Natural killer cell treated with Interleukin-12 subunit alpha and Interleukin-12 subunit beta and Interleukin-15 and Interleukin-18, amount 100 ng/mL, for 72 hours (primary cell): Measurements from ENCODE around the gene TSPAN33. TPM values are rescaled to one million over a fixed set of nuclear protein-coding genes. Genes with fewer than 3 reads are reported as not detected.
"Not testable (repeated sequence)": the region's sequence is repeated elsewhere in the genome, so short reads cannot be mapped to it uniquely, and the experiment has no call there.

Experiments
- ATAC-seq, 2 donors: fragments of 150-1000 bp; cut with Tn5 transposase in 1 of 2; sonication (Bioruptor Pico), chemical (Tn5 transposase) in 1 of 2; 2 replicates each; pipeline ENCODE4 v1.10.0; 2021
- DNase-seq: peaks from one replicate; pipeline ENCODE4 v3.0.0; 2022; ENCODE audit warnings: low spot score
- H3K27ac Mint-ChIP-seq, 2 donors: 1 replicate in 1 of 2; 2 replicates in 1 of 2; pipeline ENCODE4 v1.8.0; 2022; ENCODE audit warnings: mixed read lengths in 2 of 2, mild to moderate bottlenecking in 1 of 2, moderate library complexity in 1 of 2
- H3K27me3 Mint-ChIP-seq, 2 donors: 1 replicate in 1 of 2; 2 replicates in 1 of 2; pipeline ENCODE4 v1.8.0; 2022; ENCODE audit warnings: mixed read lengths in 2 of 2
- H3K36me3 Mint-ChIP-seq: one replicate; pipeline ENCODE4 v1.8.0; 2022; ENCODE audit warnings: mixed read lengths
- H3K4me1 Mint-ChIP-seq, 2 donors: 1 replicate in 1 of 2; 2 replicates in 1 of 2; pipeline ENCODE4 v1.8.0; 2022; ENCODE audit warnings: low read depth in 2 of 2, mixed read lengths in 2 of 2, mild to moderate bottlenecking in 1 of 2
- H3K4me3 Mint-ChIP-seq: one replicate; pipeline ENCODE4 v1.8.0; 2022; ENCODE audit warnings: mixed read lengths
- H3K9me3 Mint-ChIP-seq: 2 replicates; pipeline ENCODE4 v1.8.0; 2022; ENCODE audit warnings: mixed read lengths
- total RNA-seq, 2 donors: library from RNA; stranded (reverse); gene quantifications; one replicate each; pipeline ENCODE4 v1.2.3, GENCODE V29; 2022

Gene TSPAN33
- total RNA-seq, 2 donors from 2014 or later = 17.0 to 74.0 TPM

DNA sequence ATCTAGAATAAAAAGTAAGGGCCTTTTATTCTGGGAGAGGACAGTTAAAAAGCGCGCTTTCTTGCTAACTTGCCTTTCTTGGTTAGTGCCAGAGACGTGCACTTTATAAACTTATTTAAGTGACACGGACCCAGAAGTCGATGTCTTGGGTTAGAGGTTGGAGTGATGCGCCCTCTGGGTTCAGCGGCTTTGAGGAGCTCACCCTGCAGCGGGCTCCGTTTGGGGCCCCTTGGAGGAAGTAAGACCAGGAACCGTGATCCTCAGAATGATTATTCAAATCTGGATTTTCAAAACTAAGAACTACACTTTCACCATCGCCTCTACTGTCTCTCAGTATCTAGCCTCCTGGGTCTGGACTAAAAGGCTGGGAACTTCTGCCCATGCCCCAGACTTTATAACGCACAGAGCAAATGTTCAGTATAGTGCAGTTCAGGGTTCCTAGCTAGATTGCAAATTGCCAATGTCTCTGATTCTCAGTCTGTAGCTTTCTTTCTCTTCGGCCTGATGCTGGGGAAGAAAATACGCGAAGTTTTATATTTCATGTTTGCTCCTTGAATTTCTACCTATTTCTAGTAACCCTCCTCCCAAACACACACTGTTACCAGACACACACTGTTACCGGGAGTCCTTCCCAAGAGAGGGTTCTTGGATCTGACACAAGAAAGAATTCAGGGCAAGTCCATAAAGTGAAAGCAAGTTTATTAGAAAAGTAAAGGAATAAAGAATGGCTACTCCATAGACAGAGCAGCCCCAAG lies 25.4 kb downstream of the TSPAN33 start:
- no peaks in the 10 kb centered on the region for H3K9me3 Mint-ChIP-seq
- DNase-seq (no peak), ATAC-seq (peak in 1 of 2 donors; percentile 68)
- H3K36me3 Mint-ChIP-seq = no peaks in the 10 kb centered on the region
- peak overlapping the region in 1 of 2 donors; percentile 57 for H3K27ac Mint-ChIP-seq
- H3K4me1 Mint-ChIP-seq = peaks cover 9 to 12% of the 10 kb centered on the region in 2 donors
- H3K27me3 Mint-ChIP-seq = peaks cover 0 to 3% of the 10 kb centered on the region in 2 donors
- H3K4me3 Mint-ChIP-seq = peak overlapping the region; percentile 76

GRCh38 chr7:129170441-129171021 lies 26.0 kb downstream of the TSPAN33 start:
- ATAC-seq (no peak), DNase-seq (no peak)
- H3K27ac Mint-ChIP-seq = no peak overlapping the region
- no peaks in the 10 kb centered on the region for H3K9me3 Mint-ChIP-seq
- H3K36me3 Mint-ChIP-seq = no peaks in the 10 kb centered on the region
- H3K4me1 Mint-ChIP-seq = peaks cover 9 to 12% of the 10 kb centered on the region in 2 donors
- no peak overlapping the region for H3K4me3 Mint-ChIP-seq
- peaks cover 0 to 3% of the 10 kb centered on the region in 2 donors for H3K27me3 Mint-ChIP-seq

GRCh38 chr7:129173861-129174260 lies 29.4 kb downstream of the TSPAN33 start:
- H3K4me1 Mint-ChIP-seq, H3K36me3 Mint-ChIP-seq, H3K9me3 Mint-ChIP-seq, DNase-seq, H3K4me3 Mint-ChIP-seq, H3K27ac Mint-ChIP-seq, ATAC-seq: not testable (repeated sequence)
- peaks cover 6 to 11% of the 10 kb centered on the region in 2 donors for H3K27me3 Mint-ChIP-seq

GRCh38 chr7:129176916-129177710 lies 32.6 kb downstream of the TSPAN33 start:
- H3K9me3 Mint-ChIP-seq = no peaks in the 10 kb centered on the region
- peaks cover 0 to 3% of the 10 kb centered on the region in 2 donors for H3K4me1 Mint-ChIP-seq
- no peak overlapping the region for H3K27ac Mint-ChIP-seq
- H3K27me3 Mint-ChIP-seq = peaks cover 9 to 26% of the 10 kb centered on the region in 2 donors
- ATAC-seq = peak in 1 of 2 donors; percentile 31
- H3K4me3 Mint-ChIP-seq = no peak overlapping the region
- no peaks in the 10 kb centered on the region for H3K36me3 Mint-ChIP-seq
- DNase-seq = no peak

DNA sequence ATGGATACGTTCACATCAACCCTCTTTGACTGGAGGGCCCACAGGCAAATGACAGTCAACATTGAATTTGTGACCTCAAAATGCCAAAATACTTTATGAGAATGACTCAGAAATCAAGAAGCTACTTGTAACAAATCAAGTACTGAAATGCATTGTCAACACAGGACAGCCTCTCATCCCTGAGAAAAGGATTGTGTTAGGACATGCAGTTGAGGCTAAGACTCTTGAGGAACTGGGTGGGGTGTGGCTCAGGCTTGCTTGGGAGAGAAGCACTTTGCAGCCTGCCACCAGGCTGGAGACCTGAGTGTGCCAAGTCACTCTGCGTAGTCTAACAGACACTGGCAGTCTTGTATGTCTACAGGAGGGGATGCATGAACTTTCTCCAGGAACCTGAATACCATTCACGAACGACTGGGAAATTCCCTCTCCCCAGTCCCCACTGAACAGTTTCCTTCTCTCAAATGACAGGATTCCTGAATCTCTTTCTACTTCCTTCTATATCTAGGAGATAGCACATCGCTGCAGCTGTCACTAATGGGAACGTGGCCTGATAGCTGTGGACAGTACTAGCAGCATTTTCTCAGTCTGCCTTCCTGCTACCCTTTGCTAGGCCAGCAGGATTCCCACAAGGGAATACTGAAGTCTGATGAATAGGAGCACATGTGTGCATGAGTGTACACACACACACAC lies 40.6 kb downstream of the TSPAN33 start:
- Mint-ChIP-seq H3K27me3 (peaks cover 28 to 39% of the 10 kb centered on the region in 2 donors), H3K4me3 (no peak overlapping the region), H3K27ac (no peak overlapping the region), H3K36me3 (peaks cover 6% of the 10 kb centered on the region), H3K4me1 (peaks cover 7 to 9% of the 10 kb centered on the region in 2 donors), H3K9me3 (no peaks in the 10 kb centered on the region)
- DNase-seq (no peak), ATAC-seq (no peak)

DNA sequence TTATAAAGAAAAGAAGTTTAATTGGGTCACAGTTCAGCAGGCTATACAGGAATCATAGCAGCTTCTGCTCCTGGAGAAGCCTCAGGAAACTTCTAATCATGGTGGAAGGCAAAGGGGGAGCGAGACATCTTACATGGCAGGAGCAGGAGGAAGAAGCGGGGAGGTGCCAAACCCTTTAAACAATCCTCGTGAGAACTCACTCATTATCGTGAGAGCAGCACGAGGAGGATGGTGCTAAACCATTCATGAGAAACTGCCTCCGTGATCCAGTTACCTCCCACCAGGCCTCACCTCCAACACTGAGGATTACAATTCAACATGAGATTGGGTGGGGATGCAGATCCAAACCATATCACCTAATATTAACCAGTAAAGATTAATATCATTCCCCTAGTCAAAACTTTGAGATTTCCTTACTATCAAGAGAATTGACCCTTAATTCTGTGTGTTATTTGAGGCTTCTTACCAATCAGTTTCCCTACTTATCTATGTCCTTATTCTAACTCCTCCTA lies 42.3 kb downstream of the TSPAN33 start:
- Mint-ChIP-seq H3K27me3 (peaks cover 32 to 41% of the 10 kb centered on the region in 2 donors), H3K36me3 (peaks cover 6% of the 10 kb centered on the region), H3K4me1 (peaks cover 7 to 9% of the 10 kb centered on the region in 2 donors), H3K27ac (no peak overlapping the region), H3K9me3 (no peaks in the 10 kb centered on the region), H3K4me3 (no peak overlapping the region)
- no peak for ATAC-seq
- no peak for DNase-seq

GRCh38 chr7:129187681-129188371 lies 43.3 kb downstream of the TSPAN33 start:
- no peak overlapping the region for H3K27ac Mint-ChIP-seq
- H3K9me3 Mint-ChIP-seq = no peaks in the 10 kb centered on the region
- H3K27me3 Mint-ChIP-seq = peaks cover 41 to 51% of the 10 kb centered on the region in 2 donors
- peaks cover 6% of the 10 kb centered on the region for H3K36me3 Mint-ChIP-seq
- H3K4me3 Mint-ChIP-seq = peak overlapping the region; percentile 60
- no peak for ATAC-seq
- peaks cover 7 to 9% of the 10 kb centered on the region in 2 donors for H3K4me1 Mint-ChIP-seq
- no peak for DNase-seq

DNA sequence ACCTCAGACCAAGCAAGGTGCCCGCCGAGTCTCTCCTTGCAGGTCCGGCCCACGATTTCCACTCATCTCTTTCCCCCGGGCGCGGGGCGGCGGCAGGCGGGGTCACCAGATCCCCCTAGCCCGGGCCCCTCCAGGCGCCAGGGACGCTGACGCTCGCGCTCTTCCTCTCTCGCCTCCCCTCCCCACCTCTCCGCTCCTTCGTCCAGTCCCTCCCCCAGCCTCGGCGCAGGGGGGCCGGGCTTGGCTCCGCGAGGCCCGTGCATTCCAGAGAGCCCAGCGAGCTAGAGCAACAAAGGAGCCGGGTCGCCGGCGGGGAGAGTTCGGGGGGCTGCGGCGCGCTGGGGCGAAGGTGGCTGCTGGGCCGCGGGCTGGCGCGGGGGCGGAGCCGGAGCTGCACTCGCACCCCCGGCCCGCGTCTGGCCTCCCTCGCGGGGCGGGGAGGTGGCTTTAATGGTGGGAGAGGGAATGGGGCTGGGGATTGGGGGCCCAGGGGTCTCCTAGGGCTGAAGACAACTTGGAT lies 43.9 kb downstream of the TSPAN33 start, which contains the start of gene SMO:
SMO (plus strand) TSS at position 262 of the 520 bp plus-strand sequence. CDS start 519 bp downstream, outside the sequence.
- Mint-ChIP-seq H3K27ac (no peak within 1 kb of the TSS), H3K9me3 (no peaks in the 10 kb centered on the region), H3K36me3 (peaks cover 6% of the 10 kb centered on the region), H3K27me3 (peaks cover 44 to 51% of the 10 kb centered on the region in 2 donors), H3K4me1 (peaks cover 7 to 11% of the 10 kb centered on the region in 2 donors), H3K4me3 (peak within 1 kb of the TSS; percentile 60)
- ATAC-seq (peak in 1 of 2 donors; percentile 49), DNase-seq (no peak)

GRCh38 chr7:129188892-129189660 lies 44.6 kb downstream of the TSPAN33 start:
- ATAC-seq (peak; percentile 14 to 64), DNase-seq (no peak)
- Mint-ChIP-seq H3K4me1 (peaks cover 7 to 11% of the 10 kb centered on the region in 2 donors), H3K27ac (no peak overlapping the region), H3K36me3 (peaks cover 6% of the 10 kb centered on the region), H3K27me3 (peaks cover 44 to 51% of the 10 kb centered on the region in 2 donors), H3K4me3 (peak overlapping the region; percentile 26), H3K9me3 (no peaks in the 10 kb centered on the region)

DNA sequence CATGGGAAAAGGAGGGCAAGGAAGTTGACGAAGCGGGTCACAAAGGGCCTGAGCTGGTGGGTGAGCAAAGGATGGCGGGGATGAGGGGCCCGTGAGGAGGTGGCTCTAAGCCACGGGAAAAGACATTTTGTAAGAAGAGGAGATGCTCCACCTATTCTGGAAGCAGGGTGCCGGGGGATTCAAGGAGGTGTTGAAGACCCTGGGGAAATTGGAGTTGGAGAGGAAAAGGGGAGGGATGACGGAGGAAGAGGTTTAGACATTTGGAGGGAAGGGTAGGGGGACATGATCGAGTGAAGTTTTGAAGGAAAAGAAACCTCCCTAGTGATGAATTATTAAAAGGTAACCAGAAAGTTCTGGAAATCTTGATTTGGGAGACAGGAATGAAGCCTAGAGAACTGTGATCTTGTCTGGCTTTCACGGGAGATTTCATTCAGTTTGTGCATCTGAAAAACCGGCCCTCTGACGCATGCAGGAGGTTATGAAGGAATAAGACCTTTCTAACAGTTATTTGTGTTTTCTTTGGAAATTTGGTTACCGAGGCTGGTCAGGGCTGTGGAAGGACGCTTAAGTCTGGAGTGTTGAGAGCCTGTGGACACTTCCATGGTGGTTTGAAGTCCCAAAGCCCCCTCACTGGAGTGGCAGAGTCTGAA lies 45.3 kb downstream of the TSPAN33 start:
- Mint-ChIP-seq H3K9me3 (no peaks in the 10 kb centered on the region), H3K4me3 (peak overlapping the region; percentile 26), H3K27ac (no peak overlapping the region), H3K4me1 (peaks cover 7 to 11% of the 10 kb centered on the region in 2 donors), H3K36me3 (peaks cover 6% of the 10 kb centered on the region), H3K27me3 (peaks cover 44 to 51% of the 10 kb centered on the region in 2 donors)
- no peak for DNase-seq
- ATAC-seq = peak in 1 of 2 donors; percentile 18

DNA sequence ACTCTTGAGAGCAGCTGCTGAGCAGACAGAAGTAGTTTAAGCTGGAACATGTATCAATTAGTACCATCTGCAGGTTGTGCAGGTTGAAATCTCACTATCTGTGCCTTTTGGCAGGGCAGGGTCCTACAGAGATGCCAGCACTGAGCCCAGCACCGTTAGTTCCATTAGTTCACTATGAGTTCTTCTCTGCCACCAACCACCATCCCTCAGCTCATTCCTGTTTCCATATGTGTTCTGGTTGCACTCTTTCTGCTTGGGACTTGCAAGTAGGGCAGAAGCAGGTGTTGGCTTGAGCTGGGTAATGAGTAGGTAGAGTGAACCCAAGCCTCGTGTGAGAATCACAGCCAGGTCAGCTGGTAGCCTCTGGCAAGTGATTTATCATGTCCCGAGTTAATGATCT lies 46.8 kb downstream of the TSPAN33 start:
- Mint-ChIP-seq H3K27ac (no peak overlapping the region), H3K36me3 (peaks cover 6% of the 10 kb centered on the region), H3K9me3 (no peaks in the 10 kb centered on the region), H3K27me3 (peaks cover 36 to 43% of the 10 kb centered on the region in 2 donors), H3K4me3 (no peak overlapping the region), H3K4me1 (peaks cover 7 to 11% of the 10 kb centered on the region in 2 donors)
- DNase-seq = no peak
- no peak for ATAC-seq
